Coronary artery (tissue), 2 donors: ENCODE data around the gene MYO15B.

Source experiments
- DNase-seq: peaks from one replicate; pipeline ENCODE4 v3.0.0-alpha.2; 2017; ENCODE audit warnings: low spot score
- H3K27ac ChIP-seq, 2 donors: fragments of 200-600 bp; sonication (generic); one replicate each; pipeline ENCODE4 v1.5.1; 2016 to 2019
- H3K4me3 ChIP-seq: fragments of 200-600 bp; sonication (generic); 2 replicates; pipeline ENCODE4 v1.5.1; 2016; ENCODE audit warnings: mild to moderate bottlenecking, moderate library complexity
- TF ChIP-seq, protein P1 (sequence below): fragments of 200-600 bp; sonication (generic); IDR thresholded peaks from one replicate; pipeline ENCODE4 v1.5.1; 2019; ENCODE audit warnings: antibody characterized with exemption

MYO15B gene

DNA sequence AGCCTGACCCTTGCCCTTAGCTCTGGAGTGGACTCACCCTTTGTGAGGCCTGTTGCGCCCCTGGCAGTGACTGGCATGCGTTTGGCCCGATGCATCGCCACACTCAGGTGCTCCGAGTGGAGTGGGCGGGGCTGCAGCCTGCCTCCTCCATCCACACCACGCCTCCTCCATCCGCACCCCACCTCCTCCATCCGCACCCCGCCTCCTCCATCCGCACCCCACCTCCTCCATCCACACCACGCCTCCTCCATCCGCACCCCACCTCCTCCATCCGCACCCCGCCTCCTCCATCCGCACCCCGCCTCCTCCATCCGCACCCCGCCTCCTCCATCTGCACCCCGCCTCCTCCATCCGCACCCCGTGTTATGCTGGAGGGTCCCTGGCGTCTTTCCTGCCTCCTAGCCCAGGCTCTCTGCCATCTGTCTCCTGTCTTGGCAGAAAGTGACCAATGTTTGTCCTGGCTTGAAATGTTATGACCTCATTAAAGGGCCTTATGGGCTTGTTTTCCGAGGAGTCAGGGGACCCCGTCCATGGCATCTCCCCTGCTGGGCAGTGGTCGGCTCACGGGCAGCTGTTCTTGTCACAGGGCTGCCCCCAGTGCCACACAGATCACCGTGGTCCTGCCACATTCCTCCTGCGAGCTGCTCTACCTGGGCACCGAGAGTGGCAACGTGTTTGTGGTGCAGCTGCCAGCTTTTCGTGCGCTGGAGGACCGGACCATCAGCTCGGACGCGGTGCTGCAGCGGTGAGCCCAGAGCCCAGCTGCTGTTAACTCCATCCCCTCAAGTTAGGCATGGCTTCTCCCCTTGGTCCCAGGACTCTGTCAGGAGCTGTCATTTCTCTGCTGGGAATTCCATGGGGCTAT, 28.7 kb upstream of the MYO15B start:
- DNase-seq: no peak
- H3K27ac ChIP-seq: no peak overlapping the region
- TF ChIP-seq, protein P1, sequence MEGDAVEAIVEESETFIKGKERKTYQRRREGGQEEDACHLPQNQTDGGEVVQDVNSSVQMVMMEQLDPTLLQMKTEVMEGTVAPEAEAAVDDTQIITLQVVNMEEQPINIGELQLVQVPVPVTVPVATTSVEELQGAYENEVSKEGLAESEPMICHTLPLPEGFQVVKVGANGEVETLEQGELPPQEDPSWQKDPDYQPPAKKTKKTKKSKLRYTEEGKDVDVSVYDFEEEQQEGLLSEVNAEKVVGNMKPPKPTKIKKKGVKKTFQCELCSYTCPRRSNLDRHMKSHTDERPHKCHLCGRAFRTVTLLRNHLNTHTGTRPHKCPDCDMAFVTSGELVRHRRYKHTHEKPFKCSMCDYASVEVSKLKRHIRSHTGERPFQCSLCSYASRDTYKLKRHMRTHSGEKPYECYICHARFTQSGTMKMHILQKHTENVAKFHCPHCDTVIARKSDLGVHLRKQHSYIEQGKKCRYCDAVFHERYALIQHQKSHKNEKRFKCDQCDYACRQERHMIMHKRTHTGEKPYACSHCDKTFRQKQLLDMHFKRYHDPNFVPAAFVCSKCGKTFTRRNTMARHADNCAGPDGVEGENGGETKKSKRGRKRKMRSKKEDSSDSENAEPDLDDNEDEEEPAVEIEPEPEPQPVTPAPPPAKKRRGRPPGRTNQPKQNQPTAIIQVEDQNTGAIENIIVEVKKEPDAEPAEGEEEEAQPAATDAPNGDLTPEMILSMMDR: no peak
- no peak overlapping the region for H3K4me3 ChIP-seq

DNA sequence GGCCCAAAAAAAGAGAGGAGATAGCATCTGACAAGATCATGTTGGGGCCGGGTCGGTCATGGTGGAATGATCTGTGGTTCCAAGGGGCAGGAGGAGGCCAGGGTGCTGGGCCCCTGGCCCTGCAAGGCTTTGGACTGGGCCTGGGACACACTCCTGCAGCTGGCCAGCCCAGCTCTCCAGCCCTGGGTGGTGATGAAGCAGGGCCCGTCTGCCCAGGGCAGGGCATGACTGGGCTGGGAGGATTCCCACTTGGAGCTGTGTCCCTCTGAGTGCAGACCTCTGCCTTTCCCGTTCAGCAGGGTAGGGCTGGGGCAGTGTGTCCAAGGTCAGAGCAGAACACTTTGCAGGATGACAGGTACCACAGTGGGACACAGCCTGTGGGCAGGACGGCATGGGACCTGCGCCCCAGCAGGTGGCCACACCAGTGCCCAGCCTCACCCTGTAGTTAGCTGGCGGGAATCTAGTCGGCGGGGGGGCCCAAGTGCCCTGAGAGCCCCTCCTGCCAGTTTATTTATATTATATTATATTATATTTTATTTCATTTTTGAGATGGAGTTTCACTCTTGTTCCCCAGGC, 27.6 kb upstream of the MYO15B start:
- Histone ChIP-seq H3K4me3 (no peak overlapping the region), H3K27ac (no peak overlapping the region)
- TF ChIP-seq, protein P1: no peak
- DNase-seq: no peak

DNA sequence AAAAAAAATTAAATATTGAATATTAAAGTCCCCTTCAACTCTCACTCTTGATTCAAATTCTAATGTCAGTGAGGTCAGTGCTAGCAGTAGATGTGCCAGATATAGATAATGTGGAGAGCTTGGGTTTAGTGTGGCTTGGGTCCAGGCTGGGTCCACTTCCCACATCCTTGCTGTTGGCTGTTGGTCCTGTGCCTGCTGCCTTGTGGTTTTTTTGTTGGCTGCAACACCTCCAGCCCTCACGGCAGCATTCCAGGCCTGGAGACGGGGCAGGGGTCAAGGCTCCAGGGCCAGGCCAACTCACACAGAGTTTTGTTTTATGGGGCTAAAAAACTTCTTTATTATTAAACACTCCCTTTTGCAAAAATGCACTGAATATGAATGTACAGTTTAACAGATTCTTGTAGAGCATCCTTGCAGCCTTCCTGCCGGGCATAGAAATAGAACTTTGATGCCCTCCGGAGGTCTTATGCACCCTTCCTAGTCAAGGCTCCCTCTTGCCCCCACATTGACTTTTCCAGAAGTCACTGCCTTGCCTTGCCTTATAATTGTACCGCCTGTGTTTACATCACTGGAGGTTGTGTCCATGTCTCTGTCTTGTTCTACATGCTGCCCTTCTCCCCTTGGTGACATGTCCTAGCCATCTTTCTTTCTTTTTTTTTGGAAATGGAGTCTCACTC, 25.5 kb upstream of the MYO15B start:
- H3K4me3 ChIP-seq: no peak overlapping the region
- no peak for DNase-seq
- TF ChIP-seq, protein P1: no peak
- H3K27ac ChIP-seq: no peak overlapping the region

DNA sequence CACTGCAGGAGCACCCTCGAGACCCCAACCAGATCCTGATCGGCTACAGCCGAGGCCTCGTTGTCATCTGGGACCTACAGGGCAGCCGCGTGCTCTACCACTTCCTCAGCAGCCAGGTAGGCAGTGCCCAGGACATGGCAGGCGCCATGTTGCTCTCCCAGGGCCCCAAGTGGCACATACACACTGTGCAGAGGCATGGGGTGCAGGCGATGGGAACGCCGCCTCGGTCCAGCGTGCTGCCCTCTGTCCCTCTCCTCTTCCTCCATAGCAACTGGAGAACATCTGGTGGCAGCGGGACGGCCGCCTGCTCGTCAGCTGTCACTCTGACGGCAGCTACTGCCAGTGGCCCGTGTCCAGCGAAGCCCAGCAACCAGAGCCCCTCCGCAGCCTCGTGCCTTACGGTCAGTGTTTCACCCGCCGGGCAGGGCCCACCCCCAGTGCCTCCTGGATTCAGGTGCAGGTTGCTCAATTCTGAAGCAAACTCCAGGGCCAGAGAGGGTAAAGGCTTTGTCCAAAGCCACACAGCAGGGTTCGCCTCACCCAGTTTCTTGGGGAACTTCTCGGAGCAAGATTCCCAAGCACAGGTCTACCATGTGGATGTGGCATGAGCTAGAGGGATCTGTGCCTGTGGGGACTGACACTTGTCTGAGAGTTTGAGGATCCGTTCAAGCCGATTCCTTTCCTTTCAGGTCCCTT, 24.4 kb upstream of the MYO15B start:
- no peak for DNase-seq
- Histone ChIP-seq H3K4me3 (no peak overlapping the region), H3K27ac (no peak overlapping the region)
- TF ChIP-seq, protein P1: no peak

DNA sequence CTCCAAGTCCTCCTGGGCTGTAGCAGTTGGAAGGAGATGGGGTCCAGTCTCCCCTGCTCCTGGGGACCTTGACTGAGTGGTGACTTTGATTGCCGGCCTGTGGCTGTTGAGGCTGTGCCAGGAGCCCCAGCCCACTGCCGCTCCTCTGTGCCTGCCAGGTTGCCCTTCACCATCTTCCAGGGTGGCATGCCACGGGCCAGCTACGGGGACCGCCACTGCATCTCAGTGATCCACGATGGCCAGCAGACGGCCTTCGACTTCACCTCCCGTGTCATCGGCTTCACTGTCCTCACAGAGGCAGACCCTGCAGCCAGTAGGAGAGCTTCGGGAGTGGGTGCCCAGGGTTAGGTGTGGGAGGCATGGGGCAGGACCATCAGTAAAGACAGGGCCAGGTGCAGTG, 23.4 kb upstream of the MYO15B start:
- TF ChIP-seq, protein P1: no peak
- no peak for DNase-seq
- Histone ChIP-seq H3K27ac (no peak overlapping the region), H3K4me3 (no peak overlapping the region)

DNA sequence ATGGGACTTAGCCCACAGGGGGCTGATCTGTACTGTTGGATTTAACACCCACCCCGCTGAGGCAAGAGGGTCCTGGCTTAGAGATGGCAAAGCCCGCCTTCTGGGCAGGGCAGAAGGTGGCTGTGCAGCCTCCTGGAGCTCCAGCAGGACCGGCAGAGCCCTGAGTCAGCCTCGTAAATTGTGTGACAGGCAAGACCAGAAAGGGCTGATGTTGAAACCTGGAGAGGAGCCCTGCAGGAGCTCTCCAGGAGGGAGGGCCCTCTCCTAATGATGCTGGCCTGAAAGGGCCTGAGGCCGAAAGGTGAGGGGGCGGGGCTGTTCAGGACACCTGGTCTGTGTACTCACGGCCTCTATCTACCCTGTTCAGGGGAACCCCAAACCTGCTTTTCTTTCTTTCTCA, 22.5 kb upstream of the MYO15B start:
- Histone ChIP-seq H3K4me3 (no peak overlapping the region), H3K27ac (no peak overlapping the region)
- TF ChIP-seq, protein P1: no peak
- DNase-seq: no peak
